NCI-H460 (cell line): ENCODE data around the gene SHISA9. TPM values are rescaled to one million over a fixed set of nuclear protein-coding genes. Genes with fewer than 3 reads are reported as not detected.
A peak's percentile ranks its signal among the peaks of the same experiment; 100 is the strongest.
"Not testable (repeated sequence)": the region's sequence is repeated elsewhere in the genome, so short reads cannot be mapped to it uniquely, and the experiment has no call there.

Source experiments
- DNase-seq: peaks from one replicate; pipeline ENCODE4 v3.0.0-alpha.2; 2016; ENCODE audit warnings: low read depth; ENCODE audit errors: extremely low read depth
- polyA plus RNA-seq: library from polyadenylated mRNA; depleted of rRNA; stranded (reverse); fragments of >200 nt; gene quantifications from 2 replicates; pipeline ENCODE4 v1.2.3, GENCODE V29; 2014; cell fraction: nucleus; rRNA removed
- total RNA-seq: library from RNA; depleted of rRNA; stranded (reverse); fragments of >200 nt; shearing (Covaris generic); gene quantifications from 2 replicates; pipeline ENCODE4 v1.2.3, GENCODE V29; 2014; rRNA removed

Gene SHISA9
- total RNA-seq: 0.02 and 0.12 TPM in 2 replicates
- 0.03 TPM in 1 of 2 replicates, not detected in the other for polyA plus RNA-seq

DNA sequence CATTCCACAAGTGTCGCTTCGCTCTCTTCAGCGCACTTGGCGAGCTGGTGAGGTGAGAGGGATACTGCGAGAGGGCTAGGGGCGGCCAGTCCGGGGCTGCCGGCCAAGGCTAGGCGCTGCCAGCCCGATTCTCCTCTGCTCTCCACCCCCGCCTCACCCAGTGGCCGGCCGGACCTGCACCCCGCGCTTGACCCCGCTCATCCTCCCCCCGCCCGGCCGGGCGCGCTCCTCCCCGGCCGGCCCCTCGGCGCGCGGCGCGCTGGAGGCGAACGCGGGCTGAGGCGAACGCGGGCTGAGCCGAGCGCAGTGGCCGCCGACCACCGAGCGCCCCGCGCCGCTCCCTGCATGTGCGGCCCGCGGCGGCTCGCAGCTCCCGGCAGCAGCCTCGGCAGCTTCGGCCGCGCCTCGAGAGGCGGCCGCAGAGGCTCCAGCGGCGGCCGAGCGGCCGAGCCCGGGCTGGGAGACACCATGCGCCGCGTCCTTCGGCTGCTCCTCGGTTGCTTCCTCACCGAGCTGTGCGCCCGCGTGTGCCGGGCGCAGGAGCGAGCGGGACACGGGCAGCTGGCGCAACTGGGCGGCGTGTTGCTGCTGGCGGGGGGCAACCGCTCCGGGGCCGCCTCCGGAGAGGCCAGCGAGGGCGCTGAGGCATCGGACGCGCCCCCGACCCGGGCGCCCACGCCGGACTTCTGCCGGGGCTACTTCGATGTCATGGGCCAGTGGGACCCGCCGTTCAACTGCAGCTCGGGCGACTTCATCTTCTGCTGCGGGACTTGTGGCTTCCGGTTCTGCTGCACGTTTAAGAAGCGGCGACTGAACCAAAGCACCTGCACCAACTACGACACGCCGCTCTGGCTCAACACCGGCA is at the start of gene SHISA9:
Gene SHISA9, plus strand, starts transcription at position 2 of the 865 bp plus-strand sequence.
- DNase-seq: no peak

DNA sequence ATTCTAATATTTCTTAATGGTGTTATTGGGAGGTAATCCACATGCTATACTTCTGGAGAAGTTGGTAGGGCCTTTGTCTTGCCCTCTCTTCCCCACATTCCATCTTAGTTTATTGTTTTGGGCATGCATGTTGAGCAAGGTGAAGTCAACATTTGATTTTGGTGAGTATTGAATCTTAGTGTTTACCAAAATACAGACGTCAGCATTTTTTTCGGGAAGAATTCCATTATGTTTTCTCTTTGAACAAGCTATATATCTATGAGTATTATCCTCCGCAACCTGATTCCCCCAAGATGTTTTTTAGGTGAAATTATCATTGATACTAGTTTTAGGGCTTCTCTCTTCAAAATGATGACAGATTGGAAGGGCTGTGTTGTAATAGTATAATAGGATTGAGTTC is 47.4 kb upstream of the SHISA9 start:
- no peak for DNase-seq

DNA sequence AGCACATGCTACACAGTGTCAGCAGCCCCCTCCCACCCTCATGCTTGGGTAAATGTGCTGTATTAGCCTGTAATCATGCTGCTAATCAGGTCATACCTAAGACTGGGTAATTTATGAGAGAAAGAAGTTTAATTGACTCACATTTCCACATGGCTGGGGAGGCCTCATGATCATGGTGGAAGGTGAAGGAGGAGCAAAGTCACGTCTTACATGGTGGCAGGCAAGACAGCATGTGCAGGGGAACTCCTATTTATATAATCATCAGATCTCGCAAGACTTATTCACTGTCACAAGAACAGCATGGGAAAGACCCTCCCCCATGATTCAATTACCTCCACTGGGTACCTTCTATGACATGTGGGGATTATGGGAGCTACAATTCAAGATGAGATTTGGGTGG is 44.0 kb upstream of the SHISA9 start:
- not testable (repeated sequence) for DNase-seq

DNA sequence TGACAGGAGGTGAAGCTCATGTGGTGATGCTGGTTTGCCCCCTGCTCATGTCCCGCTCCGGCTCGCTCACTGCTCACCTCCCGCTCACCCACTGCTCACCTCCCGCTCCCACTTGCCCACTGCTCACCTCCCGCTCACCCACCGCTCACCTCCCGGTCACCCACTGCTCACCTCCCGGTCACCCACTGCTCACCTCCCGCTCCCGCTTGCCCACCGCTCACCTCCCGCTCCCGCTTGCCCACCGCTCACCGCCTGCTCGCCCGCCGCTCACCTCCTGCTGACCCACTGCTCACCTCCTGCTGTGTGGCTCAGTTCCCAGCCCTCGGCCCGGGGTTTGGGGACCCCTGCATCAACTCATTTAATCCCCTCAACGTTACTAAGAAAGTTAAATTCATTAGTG is 39.1 kb upstream of the SHISA9 start:
- no peak for DNase-seq

DNA sequence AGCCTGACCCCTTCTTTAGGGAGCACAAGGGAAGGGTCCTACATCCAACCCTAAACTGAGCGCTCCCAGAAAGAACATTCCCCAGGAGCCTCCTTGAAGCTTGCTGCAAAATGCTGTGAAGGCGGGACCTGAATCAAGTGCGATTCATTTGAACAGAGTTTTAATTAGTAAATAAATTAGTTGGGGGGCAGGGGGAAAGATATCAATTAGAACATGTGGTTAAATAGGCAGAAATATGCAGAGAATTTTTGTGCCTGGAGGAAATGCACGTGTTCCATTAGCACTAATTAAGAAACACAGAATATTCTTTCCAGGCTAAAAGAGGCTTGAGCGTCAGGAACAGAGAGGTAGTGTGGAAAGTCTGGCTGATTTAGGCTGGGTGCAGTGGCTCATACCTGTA is 38.5 kb upstream of the SHISA9 start:
- DNase-seq: no peak

DNA sequence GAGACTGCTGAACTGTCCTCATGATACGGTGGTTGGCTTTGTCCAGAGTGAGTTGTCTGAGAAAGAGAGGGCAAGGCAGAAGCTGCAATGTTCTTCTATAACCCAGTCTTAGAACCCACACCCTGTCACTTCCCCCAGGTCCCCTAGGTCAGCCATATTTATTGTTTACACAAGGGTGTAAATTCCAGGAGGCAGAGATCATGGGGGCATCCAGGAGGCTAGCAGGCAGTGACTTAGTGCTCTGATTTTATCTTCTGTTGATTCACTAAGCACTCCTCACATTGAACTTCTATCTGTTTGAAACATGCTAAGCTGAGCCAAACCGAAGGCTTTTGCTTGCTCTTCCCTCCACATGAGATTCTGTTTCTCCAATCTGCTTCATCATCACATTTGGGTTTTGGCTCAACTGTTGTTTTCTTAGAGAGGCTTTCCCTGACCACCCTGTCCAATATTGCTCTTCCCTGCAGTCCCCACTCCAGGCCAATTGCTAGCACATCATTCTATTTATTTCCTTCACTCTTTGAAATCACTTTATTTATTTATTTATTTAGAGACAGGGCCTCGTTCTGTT is 34.3 kb upstream of the SHISA9 start:
- DNase-seq: no peak

DNA sequence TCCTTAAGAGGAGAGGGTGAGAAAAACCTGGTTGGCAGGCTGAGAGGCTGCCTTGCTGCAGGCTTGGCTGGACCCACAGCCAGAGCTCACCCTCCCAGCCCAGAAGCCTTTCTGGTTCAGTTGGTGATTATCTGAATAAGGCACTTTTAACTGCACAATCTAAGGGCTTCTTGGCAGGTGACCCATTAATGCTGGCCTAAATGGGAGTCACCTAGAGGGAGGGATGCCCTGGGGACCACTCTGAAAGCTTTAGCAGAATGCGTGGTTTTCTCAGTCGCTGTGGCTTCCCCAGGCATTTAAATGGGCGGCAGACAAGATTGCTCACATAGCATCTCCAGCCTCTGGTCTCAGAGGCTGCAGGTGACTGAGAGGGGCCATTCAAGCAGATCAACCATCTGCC is 33.2 kb upstream of the SHISA9 start:
- no peak for DNase-seq

DNA sequence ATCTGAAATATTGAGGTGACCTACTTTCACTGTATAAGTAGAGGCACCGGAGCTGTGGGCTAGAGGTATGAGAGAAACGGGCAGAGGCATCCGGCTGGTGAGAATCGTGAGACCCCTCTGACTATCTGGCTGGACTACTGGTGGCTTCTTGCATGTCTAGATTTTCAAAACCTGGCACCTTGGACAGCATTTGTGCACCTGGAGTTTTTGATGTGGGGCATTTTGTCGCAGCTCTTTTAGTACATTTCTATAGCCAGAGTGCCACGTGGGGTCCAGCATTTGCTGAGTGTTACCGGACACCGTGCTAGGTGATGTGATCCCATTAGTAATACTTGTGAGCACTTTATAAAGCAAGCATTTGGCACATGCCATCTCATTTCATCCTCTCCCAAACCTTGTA is 32.6 kb upstream of the SHISA9 start:
- no peak for DNase-seq

DNA sequence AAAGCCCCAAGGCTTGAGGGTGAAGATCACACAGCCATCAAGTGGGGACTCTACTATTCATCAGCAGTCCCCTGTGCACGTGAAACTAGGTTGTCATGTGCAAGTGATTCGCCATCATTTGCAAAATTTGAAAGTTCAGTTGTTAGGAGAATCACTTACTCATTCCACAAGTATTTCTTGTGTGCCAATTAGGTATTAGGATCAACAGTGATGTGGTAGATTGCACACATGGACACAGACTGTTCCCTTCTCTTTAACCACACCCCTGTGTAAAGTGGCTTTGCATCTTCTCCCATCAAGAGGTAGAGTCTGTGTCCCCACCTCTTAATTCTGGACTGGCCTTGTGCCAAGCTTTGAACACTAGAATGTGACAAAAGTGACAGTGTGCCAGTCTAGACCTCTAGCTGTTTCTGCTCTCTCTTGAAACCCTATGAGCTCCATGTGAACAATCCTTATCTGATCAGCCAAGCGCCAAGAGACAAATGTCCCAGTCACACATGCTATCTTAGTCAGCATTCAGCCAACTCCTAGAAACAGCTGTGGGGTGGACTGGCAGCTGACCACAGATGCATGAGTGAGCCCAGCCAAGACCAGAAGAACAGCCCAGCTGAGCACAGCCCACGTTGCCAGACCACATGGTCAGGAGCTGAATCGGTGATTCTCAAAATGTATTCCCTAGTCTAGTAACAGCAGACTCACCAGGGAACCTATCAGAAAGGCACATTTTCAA is 31.5 kb upstream of the SHISA9 start:
- no peak for DNase-seq

DNA sequence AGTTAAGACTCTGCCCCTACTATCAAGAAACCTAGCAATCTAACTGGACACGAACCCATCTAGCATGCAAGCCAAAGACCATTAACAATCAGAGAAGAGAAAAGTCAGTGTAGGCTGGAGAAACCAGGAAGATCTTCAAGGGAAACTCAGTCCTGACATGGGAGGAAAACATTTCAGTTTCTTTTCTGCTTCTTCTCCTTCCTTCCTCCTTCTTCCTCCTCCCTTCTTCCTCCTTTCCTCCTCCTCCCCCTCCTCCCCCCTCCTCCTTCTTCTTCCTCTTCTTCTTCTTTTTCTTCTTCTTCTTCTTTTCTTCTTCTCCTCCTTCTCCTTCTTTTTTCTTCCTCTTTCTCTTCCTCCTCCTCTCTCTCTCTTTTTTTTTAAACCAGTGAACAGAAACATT is 29.6 kb upstream of the SHISA9 start:
- no peak for DNase-seq

DNA sequence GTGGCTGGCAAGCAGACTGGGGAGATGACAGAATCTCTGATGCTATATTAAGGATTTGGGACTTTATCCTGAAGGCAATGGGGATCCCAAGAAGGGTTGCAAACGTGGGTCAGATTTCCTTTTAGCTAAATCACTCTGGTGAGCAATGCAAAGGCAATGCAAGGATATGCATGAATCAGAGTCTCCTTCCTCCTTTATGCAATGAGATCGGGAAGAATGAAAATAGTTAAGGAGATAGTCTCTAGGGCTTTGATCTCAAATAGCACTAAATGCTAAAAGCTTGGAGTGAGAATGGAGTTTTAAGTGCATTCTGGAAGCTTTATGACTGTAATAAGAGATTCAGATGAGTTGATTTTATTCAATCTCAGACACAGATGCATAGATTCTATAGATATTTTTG is 27.2 kb upstream of the SHISA9 start:
- DNase-seq: peak; percentile 76

DNA sequence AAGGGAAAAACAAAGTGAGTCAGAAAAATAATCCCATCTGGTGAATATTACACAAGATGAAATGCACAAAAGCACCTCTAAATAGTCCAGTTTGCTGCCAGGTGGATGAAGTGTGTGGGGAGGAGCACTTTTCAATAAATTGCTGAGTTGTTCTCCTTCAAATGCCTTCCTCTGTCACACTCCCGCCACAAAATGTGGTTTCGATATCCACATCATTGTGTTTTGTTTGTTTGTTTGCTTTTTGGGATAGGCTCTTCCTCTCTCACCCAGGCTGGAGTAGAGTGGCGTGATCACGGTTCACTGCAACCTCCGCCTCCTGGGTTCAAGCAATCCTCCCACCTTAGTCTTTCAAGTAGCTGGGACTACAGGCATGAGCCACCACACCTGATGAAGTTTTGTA is 24.6 kb upstream of the SHISA9 start:
- DNase-seq: peak; percentile 72

DNA sequence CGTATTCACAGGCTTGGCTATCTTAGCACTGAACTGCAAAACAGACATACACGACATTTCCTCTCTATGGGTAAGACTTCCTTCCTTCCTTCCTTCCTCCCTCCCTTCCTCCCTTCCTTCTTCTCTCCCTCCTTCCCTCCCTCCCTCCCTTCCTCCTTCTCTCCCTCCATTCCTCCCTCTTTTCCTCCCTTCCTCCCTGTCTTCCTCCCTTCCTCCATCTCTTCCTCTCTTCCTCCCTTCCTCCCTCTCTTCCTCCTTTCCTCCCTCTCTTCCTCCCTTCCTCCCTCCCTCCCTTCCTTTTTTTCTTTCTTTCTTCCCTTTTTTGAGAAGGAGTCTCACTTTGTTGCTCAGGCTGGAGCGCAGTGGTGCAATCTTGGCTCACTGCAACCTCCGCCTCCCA is 22.4 kb upstream of the SHISA9 start:
- no peak for DNase-seq

DNA sequence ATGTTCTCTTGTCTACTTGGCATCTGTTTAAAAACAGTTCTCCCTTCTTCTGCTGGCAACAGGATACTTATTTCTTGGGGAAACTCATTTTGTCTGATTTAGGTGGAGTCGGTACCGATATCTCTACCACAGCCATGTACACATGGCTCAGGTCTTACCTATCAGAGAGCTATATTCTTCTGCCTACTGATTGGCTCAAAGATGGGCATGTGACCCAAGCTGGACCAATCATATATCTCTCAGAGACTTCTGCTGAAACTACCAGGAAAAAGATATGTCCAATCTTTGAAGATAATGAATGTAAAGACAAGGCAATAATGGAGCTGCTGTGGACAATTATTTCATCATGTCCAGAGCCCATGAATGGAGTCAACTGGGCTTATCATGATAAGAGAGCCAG is 21.6 kb upstream of the SHISA9 start:
- DNase-seq: no peak

DNA sequence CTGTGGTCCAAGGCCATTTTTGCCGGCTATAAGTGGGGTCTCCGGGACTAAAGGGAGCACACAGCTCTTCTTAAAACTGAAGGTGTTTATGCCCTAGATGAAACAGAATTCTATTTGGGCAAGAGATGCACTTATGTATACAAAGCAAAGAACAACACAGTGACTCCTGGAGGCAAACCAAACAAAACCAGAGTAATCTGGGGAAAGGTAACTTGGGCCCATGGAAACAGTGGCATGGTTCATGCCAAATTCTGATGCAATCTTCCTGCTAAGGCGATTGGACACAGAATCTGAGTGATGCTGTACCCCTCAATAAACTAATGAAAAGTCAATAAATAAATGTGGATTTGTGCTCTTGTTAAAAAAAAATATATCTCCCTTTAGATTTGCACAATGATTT is 20.2 kb upstream of the SHISA9 start:
- no peak for DNase-seq

DNA sequence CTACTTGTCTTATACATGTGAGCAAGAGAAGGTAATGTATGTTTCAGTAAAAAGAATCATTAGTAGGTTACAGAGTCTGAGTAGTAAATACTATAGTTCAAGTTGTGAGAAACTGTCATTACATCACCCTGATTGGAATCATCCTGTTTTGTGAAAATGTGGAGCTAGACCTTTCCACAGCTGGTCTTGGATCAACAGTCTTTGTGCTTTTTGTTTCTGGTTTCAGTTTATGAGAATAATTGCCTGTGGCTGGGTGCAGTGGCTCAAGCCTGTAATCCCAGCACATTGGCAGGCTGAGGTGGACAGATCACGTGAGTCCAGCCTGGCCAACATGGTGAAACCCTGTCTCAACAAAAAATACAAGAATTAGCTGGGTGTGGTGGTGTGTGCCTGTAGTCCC is 19.7 kb upstream of the SHISA9 start:
- no peak for DNase-seq

DNA sequence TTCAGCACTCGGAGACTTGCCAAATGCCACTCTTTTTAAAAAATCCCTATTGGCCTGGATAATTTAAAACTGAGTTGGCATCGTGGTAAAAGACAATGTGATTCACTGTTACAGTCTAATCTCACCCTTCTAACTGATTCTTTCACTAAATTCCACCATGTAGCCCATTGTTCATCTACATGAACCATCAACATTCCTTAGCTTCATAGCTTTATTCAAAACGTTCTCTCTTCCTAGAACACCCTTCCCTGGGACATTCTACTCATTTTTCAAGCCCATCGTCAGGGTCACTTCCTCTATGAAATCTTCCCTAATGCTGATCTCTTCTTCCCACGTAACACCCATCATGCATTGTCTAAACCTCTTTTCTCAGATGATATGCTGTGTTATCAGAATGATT is 15.7 kb upstream of the SHISA9 start:
- DNase-seq: no peak

DNA sequence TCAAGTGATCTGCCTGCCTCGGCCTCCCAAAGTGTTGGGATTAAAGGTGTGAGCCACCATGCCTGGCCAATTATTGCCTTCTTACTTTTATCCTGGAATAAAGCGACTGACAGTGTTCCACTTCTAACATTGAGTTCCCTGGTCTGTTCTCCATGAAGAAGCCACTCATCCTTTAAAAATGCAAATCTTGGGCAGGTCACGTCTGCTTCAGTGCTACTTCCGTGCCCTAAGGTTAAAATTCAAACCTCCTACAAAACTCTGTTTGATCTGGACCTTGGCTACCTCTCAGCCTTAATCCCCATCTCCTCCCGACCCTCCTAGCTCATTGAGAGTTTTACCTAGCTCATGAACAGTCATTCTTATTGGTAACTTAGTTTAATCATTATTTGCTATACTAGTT is 9.6 kb upstream of the SHISA9 start:
- DNase-seq: no peak

DNA sequence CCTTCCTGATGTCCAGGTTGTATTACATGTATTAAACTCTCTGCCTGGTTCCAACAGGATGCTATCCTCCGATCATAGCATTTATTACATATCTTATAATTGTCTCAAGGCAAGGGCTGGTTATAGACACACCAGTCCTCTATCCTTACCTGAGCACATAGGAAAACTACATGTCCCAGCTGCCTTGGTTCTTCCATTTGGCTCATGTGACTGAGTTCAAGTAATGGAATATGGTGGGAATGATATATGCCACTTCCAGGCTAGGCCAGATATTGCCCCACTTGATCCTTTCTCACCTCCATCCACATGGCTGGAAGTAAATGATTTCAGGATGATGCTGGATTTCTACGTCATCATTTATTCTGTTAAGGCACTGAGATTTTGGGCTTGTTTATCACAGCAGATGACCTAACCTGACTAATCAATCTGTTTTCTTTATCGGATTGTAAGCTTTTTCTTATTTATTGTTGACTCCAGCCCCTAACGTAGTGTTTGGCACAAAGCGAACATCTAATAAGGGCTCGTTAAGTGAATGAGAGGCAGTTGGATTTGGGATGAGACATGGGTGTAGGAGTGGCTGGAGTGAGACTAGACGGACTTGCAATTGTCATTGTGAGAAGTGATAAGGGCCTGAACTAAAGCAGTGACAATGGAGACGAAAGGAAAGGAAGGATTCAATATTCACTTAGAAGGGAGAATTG is 8.2 kb upstream of the SHISA9 start:
- DNase-seq: no peak

DNA sequence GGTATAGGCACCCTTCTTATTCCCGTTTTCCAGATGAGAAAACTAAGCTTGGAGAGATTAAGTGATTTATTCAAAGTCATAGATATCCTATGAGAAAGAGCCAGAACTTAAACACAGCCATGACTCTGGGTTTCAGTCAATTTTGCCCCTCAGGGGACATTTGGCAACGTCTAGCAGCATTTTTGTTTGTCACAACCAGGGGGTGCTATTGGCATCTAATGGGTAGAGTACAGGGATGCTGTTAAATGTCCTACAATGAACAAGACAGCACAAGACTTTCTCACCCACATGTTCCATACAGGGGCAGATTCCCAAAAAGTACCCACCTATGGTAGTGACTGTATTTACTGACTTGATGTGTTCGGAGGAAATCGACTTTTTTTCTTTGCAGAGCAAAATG is 4.8 kb upstream of the SHISA9 start:
- DNase-seq: peak; percentile 49

DNA sequence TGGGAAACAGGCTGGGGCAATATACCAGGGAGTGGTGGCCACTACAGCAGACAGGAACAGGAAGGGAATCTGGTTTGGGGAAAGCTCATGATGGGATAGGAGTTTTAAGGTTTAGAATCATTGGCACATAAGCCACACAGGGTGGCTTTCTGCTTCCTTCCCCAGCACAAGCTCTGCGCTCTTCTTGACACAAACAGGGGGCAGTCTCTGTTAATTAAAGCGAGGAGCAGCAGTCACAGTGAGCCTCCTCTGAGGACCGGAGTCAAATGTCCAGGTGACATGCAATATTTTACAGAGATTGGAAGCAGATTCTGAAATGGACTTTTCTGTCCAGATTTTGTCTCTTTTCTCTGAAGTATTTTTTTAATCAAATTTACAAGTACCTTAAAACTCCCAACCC is 2.8 kb upstream of the SHISA9 start:
- no peak for DNase-seq
